ENCODE results near the gene SLC6A8.

The SLC6A8 gene

GRCh38 chrX:153734871-153735270, 47.1 kb downstream of the SLC6A8 start:
- H3K4me3 ChIP-seq (ENCODE audit: low read depth, low read length) = no peak overlapping the region
- ChIA-PET POLR2A (no interaction called here), CTCF (interaction anchor here (0.8 to 1.2 kb wide), 2 partner anchors 9 to 29 kb away, joined by 3 to 5 read pairs; partner anchors contain the start of gene PLXNB3)
- no peak for DNase-seq (ENCODE audit: low read depth, low spot score)
- no peak for TF ChIP-seq CTCF (IDR thresholded peaks at IDR 0.05; ENCODE audit: insufficient read depth, low read length, missing control alignments)

- no peak for TF ChIP-seq CTCF (IDR thresholded peaks at IDR 0.05; ENCODE audit: insufficient read depth, low read length, missing control alignments)
- CTCF ChIA-PET = interaction anchor here (0.8 to 1.2 kb wide), 2 partner anchors 9 to 29 kb away, joined by 3 to 5 read pairs; partner anchors contain the start of gene PLXNB3
Measured at GRCh38 chrX:153735274-153735673, 47.5 kb downstream of the SLC6A8 start.

GRCh38 chrX:153736071-153736820, 48.5 kb downstream of the SLC6A8 start:
- POLR2A ChIA-PET = interaction anchor here (0.5 kb wide), 1 partner anchor 40 kb away, joined by 3 read pairs; no protein-coding TSS in a partner anchor
- TF ChIP-seq CTCF (IDR thresholded peaks at IDR 0.05; ENCODE audit: insufficient read depth, low read length, missing control alignments) = no peak
- H3K4me3 ChIP-seq (ENCODE audit: low read depth, low read length) = no peak overlapping the region
- DNase-seq (ENCODE audit: low read depth, low spot score) = no peak
- CTCF ChIA-PET = no interaction called here

More at GRCh38 chrX:153735274-153735673, 47.5 kb downstream of the SLC6A8 start:
- no peak for DNase-seq (ENCODE audit: low read depth, low spot score)
- no peak overlapping the region for H3K4me3 ChIP-seq (ENCODE audit: low read depth, low read length)
- POLR2A ChIA-PET = no interaction called here

- no peak overlapping the region for H3K4me3 ChIP-seq (ENCODE audit: low read depth, low read length)
- DNase-seq (ENCODE audit: low read depth, low spot score) = no peak
- TF ChIP-seq CTCF (IDR thresholded peaks at IDR 0.05; ENCODE audit: insufficient read depth, low read length, missing control alignments) = no peak
- ChIA-PET POLR2A (no interaction called here), CTCF (no interaction called here)
Measured at GRCh38 chrX:153736871-153737441, 49.2 kb downstream of the SLC6A8 start.

- no peak for TF ChIP-seq CTCF (IDR thresholded peaks at IDR 0.05; ENCODE audit: insufficient read depth, low read length, missing control alignments)
- POLR2A ChIA-PET = no interaction called here
- DNase-seq (ENCODE audit: low read depth, low spot score) = no peak
Measured at GRCh38 chrX:153738056-153738605, 50.4 kb downstream of the SLC6A8 start.

More at GRCh38 chrX:153738056-153738605, 50.4 kb downstream of the SLC6A8 start:
- H3K4me3 ChIP-seq (ENCODE audit: low read depth, low read length) = no peak overlapping the region
- CTCF ChIA-PET = no interaction called here
